ENCODE results near the gene CNP. TPM values are rescaled to one million over a fixed set of nuclear protein-coding genes. Genes with fewer than 3 reads are reported as not detected.

The CNP gene
- total and polyA plus RNA-seq, 2 of the 8 experiments (the other 6 are each of a cell fraction or from before 2014, with no cell fraction given), result 21.9 to 60.6 TPM

DNA sequence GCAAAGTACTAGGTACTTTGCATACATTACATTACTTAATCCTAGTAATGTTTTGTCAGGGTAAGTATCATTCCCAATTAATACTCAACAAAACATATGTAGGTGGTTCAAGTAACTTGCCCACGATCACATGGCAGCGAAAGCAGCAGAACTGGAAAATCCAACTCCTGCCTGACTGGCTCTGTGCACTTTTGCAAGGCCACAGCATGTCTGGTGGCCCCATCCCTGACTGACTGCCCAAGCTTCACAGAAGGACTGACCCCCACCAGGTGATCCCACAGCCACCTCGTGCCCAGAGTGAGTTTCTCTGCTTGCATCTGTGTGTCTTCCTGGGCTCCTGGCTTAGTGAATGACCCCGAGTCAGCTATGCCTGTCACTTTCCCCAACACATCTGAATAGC is 11.4 kb downstream of the CNP start (continued):
- TF ChIP-seq, protein P1, sequence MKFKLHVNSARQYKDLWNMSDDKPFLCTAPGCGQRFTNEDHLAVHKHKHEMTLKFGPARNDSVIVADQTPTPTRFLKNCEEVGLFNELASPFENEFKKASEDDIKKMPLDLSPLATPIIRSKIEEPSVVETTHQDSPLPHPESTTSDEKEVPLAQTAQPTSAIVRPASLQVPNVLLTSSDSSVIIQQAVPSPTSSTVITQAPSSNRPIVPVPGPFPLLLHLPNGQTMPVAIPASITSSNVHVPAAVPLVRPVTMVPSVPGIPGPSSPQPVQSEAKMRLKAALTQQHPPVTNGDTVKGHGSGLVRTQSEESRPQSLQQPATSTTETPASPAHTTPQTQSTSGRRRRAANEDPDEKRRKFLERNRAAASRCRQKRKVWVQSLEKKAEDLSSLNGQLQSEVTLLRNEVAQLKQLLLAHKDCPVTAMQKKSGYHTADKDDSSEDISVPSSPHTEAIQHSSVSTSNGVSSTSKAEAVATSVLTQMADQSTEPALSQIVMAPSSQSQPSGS (IDR thresholded peaks at IDR 0.05; ENCODE audit: low read length), result no peak
- TF ChIP-seq RXRA (IDR thresholded peaks at IDR 0.05; ENCODE audit: insufficient read depth, low read depth, low read length) (no peak), CHD2 (IDR thresholded peaks at IDR 0.05; ENCODE audit: low read length) (no peak), TEAD4 (IDR thresholded peaks at IDR 0.05; ENCODE audit: low read depth, low read length) (no peak), EZH2 (IDR thresholded peaks at IDR 0.05; ENCODE audit: low read depth, low read length, severe bottlenecking) (no peak)
- TF ChIP-seq, protein P2, sequence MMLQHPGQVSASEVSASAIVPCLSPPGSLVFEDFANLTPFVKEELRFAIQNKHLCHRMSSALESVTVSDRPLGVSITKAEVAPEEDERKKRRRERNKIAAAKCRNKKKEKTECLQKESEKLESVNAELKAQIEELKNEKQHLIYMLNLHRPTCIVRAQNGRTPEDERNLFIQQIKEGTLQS (IDR thresholded peaks at IDR 0.05; ENCODE audit: insufficient read depth, low read depth, low read length), result no peak

Data from H1 (cell line).